Kidney epithelial cell (primary cell): ENCODE data around the gene ZBTB45. TPM values are rescaled to one million over a fixed set of nuclear protein-coding genes. Genes with fewer than 3 reads are reported as not detected.

Experiments used
- DNase-seq: peaks from one replicate; pipeline ENCODE4 v3.0.0-alpha.2; 2010; ENCODE audit warnings: low read depth
- H3K27me3 ChIP-seq: 2 replicates; pipeline ENCODE4 v1.6.0; 2011; ENCODE audit warnings: low read length; ENCODE audit not compliant: control insufficient read depth, insufficient read depth
- H3K36me3 ChIP-seq: 2 replicates; pipeline ENCODE4 v1.5.1; 2011; ENCODE audit warnings: low read length; ENCODE audit not compliant: control insufficient read depth, insufficient read depth
- H3K4me3 ChIP-seq: 2 replicates; pipeline ENCODE4 v1.5.1; 2011; ENCODE audit warnings: low read depth, mild to moderate bottlenecking, control low read depth, low read length
- CTCF ChIP-seq: IDR thresholded peaks from 2 replicates; pipeline ENCODE4 v1.5.1; 2011; ENCODE audit warnings: mild to moderate bottlenecking, moderate library complexity, low read length, control low read depth, inconsistent platforms; ENCODE audit not compliant: insufficient read depth, poor library complexity, severe bottlenecking
- total RNA-seq: library from RNA; depleted of rRNA; stranded (reverse); fragments of >200 nt; gene quantifications from 2 replicates; pipeline ENCODE4 v1.2.3, GENCODE V29; 2015

Gene ZBTB45
- total RNA-seq, 1 donor from 2014 or later = 16.2 TPM

DNA sequence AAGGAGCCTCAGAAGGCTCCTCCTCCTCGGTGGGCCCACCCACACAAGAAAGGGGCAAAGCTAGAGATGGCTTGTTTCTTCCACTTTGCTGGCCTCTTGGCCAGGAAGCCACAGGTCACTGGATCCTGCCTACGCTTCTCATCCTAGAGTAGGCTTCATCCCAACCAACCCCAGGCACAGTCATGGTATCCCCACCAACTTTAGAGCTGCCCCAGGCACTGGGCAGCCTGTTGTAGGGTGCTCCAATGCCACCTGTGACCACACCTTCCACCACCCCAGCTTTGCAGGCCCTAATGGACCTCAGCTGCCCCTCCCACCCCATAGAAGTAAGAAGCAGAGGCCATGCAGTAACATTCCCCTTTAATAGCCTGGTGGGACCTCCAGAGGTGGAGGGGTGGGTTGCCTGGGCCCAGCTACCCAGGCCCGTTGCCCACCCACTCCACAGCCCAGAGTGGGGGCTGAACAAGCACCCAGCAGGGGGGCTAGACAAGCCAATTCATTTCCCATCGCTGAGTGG, 35.8 kb upstream of the ZBTB45 start:
- no peak for TF ChIP-seq CTCF
- peaks cover 3% of the 10 kb centered on the region for H3K36me3 ChIP-seq
- no peak for DNase-seq
- no peaks in the 10 kb centered on the region for H3K27me3 ChIP-seq
- peak overlapping the region; percentile 71 for H3K4me3 ChIP-seq

DNA sequence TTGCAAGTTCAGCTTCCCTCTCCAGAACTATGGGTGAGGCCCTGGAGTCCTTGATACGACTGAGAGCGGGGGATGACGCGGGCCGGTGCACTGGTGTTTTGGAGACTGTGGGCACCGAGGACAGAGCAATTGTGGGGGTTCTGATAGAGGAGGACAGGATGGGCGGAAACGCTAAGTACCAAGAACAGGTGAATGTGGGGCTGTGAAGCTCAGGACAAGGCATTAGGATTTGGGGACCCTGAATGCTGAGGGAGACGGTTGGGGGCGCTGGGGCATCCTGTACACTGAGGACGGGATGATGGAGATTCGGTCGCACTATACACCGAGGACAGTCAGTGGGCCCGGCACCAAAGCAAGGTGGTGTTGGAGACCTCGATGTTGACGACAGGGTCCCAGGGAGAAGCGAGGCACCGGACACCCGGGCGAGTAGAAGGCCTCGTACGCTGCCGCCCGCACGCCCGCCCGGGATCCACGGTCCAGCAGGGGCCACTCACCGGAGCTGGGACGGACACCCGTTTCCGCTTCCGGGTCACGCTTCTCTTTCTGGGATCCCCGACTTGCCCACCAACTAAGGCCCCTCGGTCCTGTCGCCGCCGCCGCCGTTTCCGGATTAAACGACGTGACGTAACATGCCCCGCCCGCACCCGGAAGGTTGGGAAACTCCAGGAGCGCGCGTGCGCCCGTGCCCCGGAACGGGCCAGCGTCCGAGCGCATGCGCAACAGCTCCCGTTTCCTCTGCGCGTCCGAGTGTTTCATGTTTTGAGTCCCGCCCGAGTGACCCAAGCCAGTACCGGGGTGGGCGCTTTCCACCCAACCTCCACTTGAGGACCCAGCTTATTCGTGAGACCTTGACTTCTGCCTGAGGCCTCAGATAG, 35.1 kb upstream of the ZBTB45 start, which contains the start of gene CHMP2A:
CHMP2A (minus strand) TSS at position 612 of the 875 bp plus-strand sequence. CDS start 893 bp downstream, outside the sequence.
- H3K36me3 ChIP-seq = peaks cover 6% of the 10 kb centered on the region
- peak within 1 kb of the TSS; percentile 71 for H3K4me3 ChIP-seq
- no peak for TF ChIP-seq CTCF
- no peaks in the 10 kb centered on the region for H3K27me3 ChIP-seq
- peak; percentile 71 for DNase-seq

DNA sequence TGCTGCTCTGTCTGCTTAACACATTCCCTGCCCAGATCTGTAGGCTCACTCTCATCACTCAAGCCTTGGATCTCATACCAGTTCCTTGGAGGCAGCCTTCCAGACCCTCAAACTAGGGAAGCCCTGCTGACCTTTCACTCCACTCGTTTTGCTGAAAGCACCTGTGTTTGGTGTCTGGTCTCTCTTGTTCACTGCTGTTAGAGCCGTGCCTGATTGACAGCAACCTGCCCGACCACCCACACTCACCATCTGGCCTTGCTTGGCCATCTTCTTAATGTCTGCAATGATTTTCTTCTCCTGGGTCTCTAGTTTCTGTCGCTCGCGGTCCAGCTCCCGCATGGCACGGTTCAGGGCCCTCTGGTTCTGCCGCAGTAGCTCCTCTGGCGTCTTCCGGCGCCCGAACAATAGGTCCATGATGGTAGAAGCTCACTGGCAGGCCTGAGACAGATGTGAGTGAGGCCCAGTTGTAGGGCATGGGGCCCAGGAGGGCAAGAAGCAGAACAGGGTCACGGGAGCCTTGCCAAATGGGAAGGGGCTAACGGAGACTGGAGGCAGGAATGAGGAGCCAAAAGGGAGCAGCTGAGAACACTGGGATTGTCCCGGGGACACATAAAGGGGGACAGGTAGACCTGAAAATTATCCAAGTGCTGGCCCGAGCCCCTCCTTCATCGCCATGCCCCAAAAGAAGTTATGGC, 34.3 kb upstream of the ZBTB45 start:
- H3K27me3 ChIP-seq = no peaks in the 10 kb centered on the region
- no peak for TF ChIP-seq CTCF
- DNase-seq = no peak
- peaks cover 8% of the 10 kb centered on the region for H3K36me3 ChIP-seq
- peak overlapping the region; percentile 71 for H3K4me3 ChIP-seq

DNA sequence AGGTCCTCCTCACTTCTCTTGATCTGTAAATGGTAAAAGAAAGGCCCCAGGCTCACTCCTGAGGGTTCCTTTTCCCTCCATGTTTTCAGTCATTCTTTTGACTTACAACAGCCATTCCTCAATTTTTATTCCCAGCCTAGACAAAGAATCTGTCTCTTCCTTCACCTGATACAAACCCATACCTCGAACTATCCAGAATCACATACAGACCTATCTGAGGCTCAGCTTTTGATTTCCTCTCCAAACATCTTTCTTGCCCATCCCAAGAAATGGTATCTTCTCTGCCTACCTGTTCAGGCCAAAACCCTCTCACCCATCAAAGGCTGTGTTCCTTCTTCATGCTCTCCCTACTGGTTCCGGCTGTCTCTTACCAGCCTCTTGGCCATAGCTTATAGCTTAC, 33.0 kb upstream of the ZBTB45 start:
- no peak for TF ChIP-seq CTCF
- Histone ChIP-seq H3K27me3 (no peaks in the 10 kb centered on the region), H3K36me3 (peaks cover 15% of the 10 kb centered on the region)

GRCh38 chr19:58551577-58552471, 32.2 kb upstream of the ZBTB45 start:
- H3K4me3 ChIP-seq = no peak overlapping the region
- no peaks in the 10 kb centered on the region for H3K27me3 ChIP-seq
- no peak for DNase-seq
- no peak for TF ChIP-seq CTCF
- peaks cover 17% of the 10 kb centered on the region for H3K36me3 ChIP-seq

More for the DNA sequence above, 33.0 kb upstream of the ZBTB45 start:
- H3K4me3 ChIP-seq = no peak overlapping the region
- DNase-seq = no peak
